ENCODE data around the gene ZNRF2. TPM values are rescaled to one million over a fixed set of nuclear protein-coding genes. Genes with fewer than 3 reads are reported as not detected.
A peak's percentile ranks its signal among the peaks of the same experiment; 100 is the strongest.

The ZNRF2 gene
- total RNA-seq, 1 donor from 2014 or later, result 37.7 TPM

GRCh38 chr7:30320392-30320791 is 36.0 kb downstream of the ZNRF2 start:
- Mint-ChIP-seq H3K27me3 (ENCODE audit: insufficient read depth, low read depth) (peaks cover 2% of the 10 kb centered on the region), H3K9me3 (no peaks in the 10 kb centered on the region), H3K36me3 (peaks cover 3% of the 10 kb centered on the region), H3K4me3 (no peak overlapping the region), H3K4me1 (no peaks in the 10 kb centered on the region), H3K27ac (no peak overlapping the region)
- Histone ChIP-seq H3K4me2 (peak overlapping the region; percentile 67), H3K27ac (no peak overlapping the region), H3F3A (ENCODE audit: low read depth) (no peaks in the 10 kb centered on the region), H3K9ac (no peak overlapping the region), H2AFZ (replicated peaks) (no peak overlapping the region), H4K20me1 (ENCODE audit: low read depth) (peaks cover 33% of the 10 kb centered on the region), H3K4me1 (peaks cover 30% of the 10 kb centered on the region), H3K36me3 (peaks cover 8% of the 10 kb centered on the region), H3K4me3 (no peak overlapping the region), H3K79me2 (ENCODE audit: low read depth) (peaks cover 98% of the 10 kb centered on the region), H3K27me3 (no peaks in the 10 kb centered on the region), H3K9me3 (ENCODE audit: low read depth) (no peaks in the 10 kb centered on the region)
- DNase-seq (ENCODE audit: low spot score), result no peak
- TF ChIP-seq EZH2phosphoT487 (IDR thresholded peaks at IDR 0.05) (no peak), CTCF (IDR thresholded peaks at IDR 0.05) (no peak), EZH2 (IDR thresholded peaks at IDR 0.05) (no peak)

- H2AFZ ChIP-seq (replicated peaks), result no peak overlapping the region
- Mint-ChIP-seq H3K27me3 (ENCODE audit: insufficient read depth, low read depth) (peaks cover 2% of the 10 kb centered on the region), H3K9me3 (no peaks in the 10 kb centered on the region), H3K27ac (no peak overlapping the region), H3K4me1 (no peaks in the 10 kb centered on the region), H3K4me3 (no peak overlapping the region), H3K36me3 (peaks cover 3% of the 10 kb centered on the region)
- no peaks in the 10 kb centered on the region for H3K27me3 ChIP-seq
- TF ChIP-seq EZH2phosphoT487 (IDR thresholded peaks at IDR 0.05), result no peak
- TF ChIP-seq CTCF (IDR thresholded peaks at IDR 0.05), result no peak
- no peak for TF ChIP-seq EZH2 (IDR thresholded peaks at IDR 0.05)
- H3K4me2 ChIP-seq, result peak overlapping the region; percentile 67
- H3K4me1 ChIP-seq, result peaks cover 30% of the 10 kb centered on the region
- peaks cover 8% of the 10 kb centered on the region for H3K36me3 ChIP-seq
- DNase-seq (ENCODE audit: low spot score), result peak; percentile 15
- peaks cover 98% of the 10 kb centered on the region for H3K79me2 ChIP-seq (ENCODE audit: low read depth)
- no peaks in the 10 kb centered on the region for H3K9me3 ChIP-seq (ENCODE audit: low read depth)
- H3K4me3 ChIP-seq, result peak overlapping the region; percentile 27
- peak overlapping the region; percentile 69 for H3K27ac ChIP-seq
- H3F3A ChIP-seq (ENCODE audit: low read depth), result no peaks in the 10 kb centered on the region
- no peak overlapping the region for H3K9ac ChIP-seq
- H4K20me1 ChIP-seq (ENCODE audit: low read depth), result peaks cover 33% of the 10 kb centered on the region
Measured at GRCh38 chr7:30321089-30321881, 36.9 kb downstream of the ZNRF2 start.

- no peak for DNase-seq (ENCODE audit: low spot score)
- no peaks in the 10 kb centered on the region for H3K27me3 ChIP-seq
- H3K27ac ChIP-seq, result peak overlapping the region; percentile 69
- H3F3A ChIP-seq (ENCODE audit: low read depth), result no peaks in the 10 kb centered on the region
- H4K20me1 ChIP-seq (ENCODE audit: low read depth), result peaks cover 33% of the 10 kb centered on the region
- no peak overlapping the region for H3K27ac Mint-ChIP-seq
- peak overlapping the region; percentile 67 for H3K4me2 ChIP-seq
- peaks cover 30% of the 10 kb centered on the region for H3K4me1 ChIP-seq
- peaks cover 6% of the 10 kb centered on the region for H3K36me3 Mint-ChIP-seq
- no peak overlapping the region for H3K4me3 Mint-ChIP-seq
- peak overlapping the region; percentile 27 for H3K4me3 ChIP-seq
- no peaks in the 10 kb centered on the region for H3K9me3 ChIP-seq (ENCODE audit: low read depth)
- H3K4me1 Mint-ChIP-seq, result no peaks in the 10 kb centered on the region
- H3K36me3 ChIP-seq, result peaks cover 8% of the 10 kb centered on the region
- H3K9ac ChIP-seq, result no peak overlapping the region
- no peak overlapping the region for H2AFZ ChIP-seq (replicated peaks)
- TF ChIP-seq CTCF (IDR thresholded peaks at IDR 0.05), result no peak
- no peak for TF ChIP-seq EZH2 (IDR thresholded peaks at IDR 0.05)
- TF ChIP-seq EZH2phosphoT487 (IDR thresholded peaks at IDR 0.05), result no peak
- peaks cover 98% of the 10 kb centered on the region for H3K79me2 ChIP-seq (ENCODE audit: low read depth)
- H3K9me3 Mint-ChIP-seq, result no peaks in the 10 kb centered on the region
- peaks cover 2% of the 10 kb centered on the region for H3K27me3 Mint-ChIP-seq (ENCODE audit: insufficient read depth, low read depth)
Measured at GRCh38 chr7:30321882-30322192, 37.4 kb downstream of the ZNRF2 start.

Measured in neural progenitor cell (in vitro differentiated cells).